Glutamatergic neuron (in vitro differentiated cells): ENCODE data around the gene MAPK13. TPM values are rescaled to one million over a fixed set of nuclear protein-coding genes. Genes with fewer than 3 reads are reported as not detected.

Experiments
- DNase-seq: peaks from one replicate; pipeline ENCODE4 v3.0.0; 2022
- H3K27ac Mint-ChIP-seq: one replicate; pipeline ENCODE4 v1.8.0; 2020; ENCODE audit warnings: mild to moderate bottlenecking, mixed read lengths, inconsistent platforms; ENCODE audit not compliant: unreplicated experiment
- H3K27me3 Mint-ChIP-seq: one replicate; pipeline ENCODE4 v1.8.0; 2020; ENCODE audit warnings: mild to moderate bottlenecking, moderate library complexity, mixed read lengths, inconsistent platforms; ENCODE audit not compliant: unreplicated experiment
- H3K36me3 Mint-ChIP-seq: one replicate; pipeline ENCODE4 v1.8.0; 2020; ENCODE audit warnings: mild to moderate bottlenecking, mixed read lengths, inconsistent platforms; ENCODE audit not compliant: unreplicated experiment
- H3K4me1 Mint-ChIP-seq: one replicate; pipeline ENCODE4 v1.8.0; 2020; ENCODE audit warnings: mild to moderate bottlenecking, low read depth, mixed read lengths, inconsistent platforms; ENCODE audit not compliant: unreplicated experiment
- H3K4me3 Mint-ChIP-seq: one replicate; pipeline ENCODE4 v1.8.0; 2020; ENCODE audit warnings: mild to moderate bottlenecking, mixed read lengths, inconsistent platforms; ENCODE audit not compliant: unreplicated experiment
- H3K9me3 Mint-ChIP-seq: one replicate; pipeline ENCODE4 v1.8.0; 2020; ENCODE audit warnings: mild to moderate bottlenecking, moderate library complexity, mixed read lengths, inconsistent platforms; ENCODE audit not compliant: unreplicated experiment
- CTCF ChIP-seq: fragments of 200-600 bp; sonication (generic); IDR thresholded peaks from one replicate; pipeline ENCODE4 v1.5.0; 2021; ENCODE audit not compliant: partially characterized antibody, unreplicated experiment
- total RNA-seq: library from RNA; stranded (reverse); fragmentation: NEBNext Ultra II Directional; extraction: Animal tissue kit (Norgen Biotek cat#: 25700); gene quantifications from one replicate; pipeline ENCODE4 v1.2.1, GENCODE V29; 2021; ENCODE audit not compliant: unreplicated experiment

MAPK13 gene
- total RNA-seq, 1 donor from 2014 or later, result 4.2 TPM

GRCh38 chr6:36117658-36118549, 12.4 kb upstream of the MAPK13 start:
- no peaks in the 10 kb centered on the region for H3K36me3 Mint-ChIP-seq
- peak overlapping the region; percentile 67 for H3K27ac Mint-ChIP-seq
- no peak for TF ChIP-seq CTCF
- H3K27me3 Mint-ChIP-seq, result peaks cover under 1% of the 10 kb centered on the region
- peaks cover 15% of the 10 kb centered on the region for H3K4me1 Mint-ChIP-seq
- no peak for DNase-seq
- H3K9me3 Mint-ChIP-seq, result no peaks in the 10 kb centered on the region
- peak overlapping the region; percentile 48 for H3K4me3 Mint-ChIP-seq

GRCh38 chr6:36118550-36119107, 11.7 kb upstream of the MAPK13 start:
- H3K27me3 Mint-ChIP-seq, result peaks cover 6% of the 10 kb centered on the region
- peak; percentile 42 for DNase-seq
- no peaks in the 10 kb centered on the region for H3K9me3 Mint-ChIP-seq
- peak overlapping the region; percentile 35 for H3K4me3 Mint-ChIP-seq
- H3K4me1 Mint-ChIP-seq, result peaks cover 15% of the 10 kb centered on the region
- H3K27ac Mint-ChIP-seq, result peak overlapping the region; percentile 67
- no peak for TF ChIP-seq CTCF
- H3K36me3 Mint-ChIP-seq, result no peaks in the 10 kb centered on the region

GRCh38 chr6:36119209-36119608, 11.1 kb upstream of the MAPK13 start:
- Mint-ChIP-seq H3K27me3 (peaks cover 7% of the 10 kb centered on the region), H3K4me1 (peaks cover 15% of the 10 kb centered on the region), H3K27ac (no peak overlapping the region), H3K4me3 (no peak overlapping the region), H3K36me3 (no peaks in the 10 kb centered on the region), H3K9me3 (no peaks in the 10 kb centered on the region)
- DNase-seq, result no peak
- no peak for TF ChIP-seq CTCF

GRCh38 chr6:36120018-36120417, 10.3 kb upstream of the MAPK13 start:
- Mint-ChIP-seq H3K27ac (no peak overlapping the region), H3K4me3 (no peak overlapping the region), H3K27me3 (peaks cover 7% of the 10 kb centered on the region), H3K4me1 (peaks cover 13% of the 10 kb centered on the region), H3K9me3 (no peaks in the 10 kb centered on the region), H3K36me3 (no peaks in the 10 kb centered on the region)
- DNase-seq, result no peak
- no peak for TF ChIP-seq CTCF

GRCh38 chr6:36120539-36120938, 9.8 kb upstream of the MAPK13 start:
- H3K9me3 Mint-ChIP-seq, result no peaks in the 10 kb centered on the region
- H3K36me3 Mint-ChIP-seq, result no peaks in the 10 kb centered on the region
- no peak overlapping the region for H3K4me3 Mint-ChIP-seq
- peaks cover 13% of the 10 kb centered on the region for H3K4me1 Mint-ChIP-seq
- DNase-seq, result no peak
- no peak for TF ChIP-seq CTCF
- no peak overlapping the region for H3K27ac Mint-ChIP-seq
- peaks cover 8% of the 10 kb centered on the region for H3K27me3 Mint-ChIP-seq
